ENCODE results near the gene TRPM2. TPM values are rescaled to one million over a fixed set of nuclear protein-coding genes. Genes with fewer than 3 reads are reported as not detected.
"Not testable (repeated sequence)": the region's sequence is repeated elsewhere in the genome, so short reads cannot be mapped to it uniquely, and the experiment has no call there.

Gene TRPM2
- total and polyA plus RNA-seq, 2 donors: 2.7 to 9.4 TPM

GRCh38 chr21:44338971-44339910 lies 14.2 kb upstream of the TRPM2 start, which contains the start of gene CFAP410:
CFAP410 (minus strand) TSS chr21:44339390; CDS start chr21:44339194, 196 bp downstream.
- Histone ChIP-seq H3K27me3 (ENCODE audit: control insufficient read depth in 2 of 2, insufficient read depth in 1 of 2, low read length in 1 of 2) (no peaks in the 10 kb centered on the region), H3K27ac (ENCODE audit: low read depth in 1 of 2, low read length in 1 of 2) (peak within 1 kb of the TSS; percentile 98 to 99), H3K4me3 (ENCODE audit: low read length in 2 of 2) (peak within 1 kb of the TSS; percentile 92), H3K9me3 (ENCODE audit: control insufficient read depth in 2 of 2, insufficient read depth in 1 of 2, low read length in 1 of 2) (no peaks in the 10 kb centered on the region), H3K36me3 (ENCODE audit: control insufficient read depth in 2 of 2, insufficient read depth in 2 of 2, low read length in 1 of 2) (peaks cover 11 to 24% of the 10 kb centered on the region in 2 donors), H3K4me1 (ENCODE audit: control insufficient read depth in 2 of 2, insufficient read depth in 2 of 2, low read length in 2 of 2) (peaks cover 5 to 17% of the 10 kb centered on the region in 2 donors)
- WGBS: under 1% methylated on average over 84 of the region's 90 CpGs
- DNase-seq (ENCODE audit: low read depth in 6 of 9, low spot score in 9 of 9): peak; percentile 82 to 97 (median 91)

GRCh38 chr21:44341726-44342458 lies 11.5 kb upstream of the TRPM2 start:
- H3K27me3 ChIP-seq (ENCODE audit: control insufficient read depth in 2 of 2, insufficient read depth in 1 of 2, low read length in 1 of 2); H3K36me3 ChIP-seq (ENCODE audit: control insufficient read depth in 2 of 2, insufficient read depth in 2 of 2, low read length in 1 of 2); H3K9me3 ChIP-seq (ENCODE audit: control insufficient read depth in 2 of 2, insufficient read depth in 1 of 2, low read length in 1 of 2); H3K4me3 ChIP-seq (ENCODE audit: low read length in 2 of 2); DNase-seq (ENCODE audit: low read depth in 6 of 9, low spot score in 9 of 9); H3K27ac ChIP-seq (ENCODE audit: low read depth in 1 of 2, low read length in 1 of 2): not testable (repeated sequence)
- WGBS: 95% methylated on average over 12 of the region's 12 CpGs
- H3K4me1 ChIP-seq (ENCODE audit: control insufficient read depth in 2 of 2, insufficient read depth in 2 of 2, low read length in 2 of 2): peaks cover 5 to 25% of the 10 kb centered on the region in 2 donors

- 82% methylated on average over 8 of the region's 8 CpGs for WGBS
- H3K4me1 ChIP-seq (ENCODE audit: control insufficient read depth in 2 of 2, insufficient read depth in 2 of 2, low read length in 2 of 2): peaks cover 5 to 28% of the 10 kb centered on the region in 2 donors
- not testable (repeated sequence) for DNase-seq (ENCODE audit: low read depth in 6 of 9, low spot score in 9 of 9); H3K9me3 ChIP-seq (ENCODE audit: control insufficient read depth in 2 of 2, insufficient read depth in 1 of 2, low read length in 1 of 2); H3K36me3 ChIP-seq (ENCODE audit: control insufficient read depth in 2 of 2, insufficient read depth in 2 of 2, low read length in 1 of 2); H3K27ac ChIP-seq (ENCODE audit: low read depth in 1 of 2, low read length in 1 of 2); H3K4me3 ChIP-seq (ENCODE audit: low read length in 2 of 2); H3K27me3 ChIP-seq (ENCODE audit: control insufficient read depth in 2 of 2, insufficient read depth in 1 of 2, low read length in 1 of 2)
These were observed 10.4 kb upstream of the TRPM2 start for GRCh38 chr21:44342981-44343380.

GRCh38 chr21:44344541-44345183 lies 8.8 kb upstream of the TRPM2 start:
- Histone ChIP-seq H3K9me3 (ENCODE audit: control insufficient read depth in 2 of 2, insufficient read depth in 1 of 2, low read length in 1 of 2) (no peaks in the 10 kb centered on the region), H3K27ac (ENCODE audit: low read depth in 1 of 2, low read length in 1 of 2) (no peak overlapping the region), H3K4me1 (ENCODE audit: control insufficient read depth in 2 of 2, insufficient read depth in 2 of 2, low read length in 2 of 2) (peaks cover 13 to 36% of the 10 kb centered on the region in 2 donors), H3K4me3 (ENCODE audit: low read length in 2 of 2) (no peak overlapping the region), H3K27me3 (ENCODE audit: control insufficient read depth in 2 of 2, insufficient read depth in 1 of 2, low read length in 1 of 2) (peaks cover 5 to 23% of the 10 kb centered on the region in 2 donors), H3K36me3 (ENCODE audit: control insufficient read depth in 2 of 2, insufficient read depth in 2 of 2, low read length in 1 of 2) (no peaks in the 10 kb centered on the region)
- DNase-seq (ENCODE audit: low read depth in 6 of 9, low spot score in 9 of 9): no peak
- 76% methylated on average over 17 of the region's 17 CpGs for WGBS

GRCh38 chr21:44345495-44345894 lies 7.9 kb upstream of the TRPM2 start:
- no peaks in the 10 kb centered on the region for H3K9me3 ChIP-seq (ENCODE audit: control insufficient read depth in 2 of 2, insufficient read depth in 1 of 2, low read length in 1 of 2)
- no peak overlapping the region for H3K4me3 ChIP-seq (ENCODE audit: low read length in 2 of 2)
- H3K4me1 ChIP-seq (ENCODE audit: control insufficient read depth in 2 of 2, insufficient read depth in 2 of 2, low read length in 2 of 2): peaks cover 9 to 28% of the 10 kb centered on the region in 2 donors
- 91% methylated on average over 11 of the region's 11 CpGs for WGBS
- no peaks in the 10 kb centered on the region for H3K36me3 ChIP-seq (ENCODE audit: control insufficient read depth in 2 of 2, insufficient read depth in 2 of 2, low read length in 1 of 2)
- H3K27me3 ChIP-seq (ENCODE audit: control insufficient read depth in 2 of 2, insufficient read depth in 1 of 2, low read length in 1 of 2): peaks cover 13 to 27% of the 10 kb centered on the region in 2 donors
- no peak for DNase-seq (ENCODE audit: low read depth in 6 of 9, low spot score in 9 of 9)
- no peak overlapping the region for H3K27ac ChIP-seq (ENCODE audit: low read depth in 1 of 2, low read length in 1 of 2)

- H3K27ac ChIP-seq (ENCODE audit: low read depth in 1 of 2, low read length in 1 of 2): no peak overlapping the region
- 32% methylated on average over 22 of the region's 22 CpGs for WGBS
- H3K36me3 ChIP-seq (ENCODE audit: control insufficient read depth in 2 of 2, insufficient read depth in 2 of 2, low read length in 1 of 2): no peaks in the 10 kb centered on the region
- no peak overlapping the region for H3K4me3 ChIP-seq (ENCODE audit: low read length in 2 of 2)
- H3K9me3 ChIP-seq (ENCODE audit: control insufficient read depth in 2 of 2, insufficient read depth in 1 of 2, low read length in 1 of 2): no peaks in the 10 kb centered on the region
- no peak for DNase-seq (ENCODE audit: low read depth in 6 of 9, low spot score in 9 of 9)
- peaks cover 26 to 50% of the 10 kb centered on the region in 2 donors for H3K4me1 ChIP-seq (ENCODE audit: control insufficient read depth in 2 of 2, insufficient read depth in 2 of 2, low read length in 2 of 2)
- H3K27me3 ChIP-seq (ENCODE audit: control insufficient read depth in 2 of 2, insufficient read depth in 1 of 2, low read length in 1 of 2): peaks cover 17 to 43% of the 10 kb centered on the region in 2 donors
These were observed 5.4 kb upstream of the TRPM2 start for GRCh38 chr21:44347911-44348451.

- Histone ChIP-seq H3K4me3 (ENCODE audit: low read length in 2 of 2) (no peak overlapping the region), H3K36me3 (ENCODE audit: control insufficient read depth in 2 of 2, insufficient read depth in 2 of 2, low read length in 1 of 2) (no peaks in the 10 kb centered on the region), H3K9me3 (ENCODE audit: control insufficient read depth in 2 of 2, insufficient read depth in 1 of 2, low read length in 1 of 2) (no peaks in the 10 kb centered on the region), H3K4me1 (ENCODE audit: control insufficient read depth in 2 of 2, insufficient read depth in 2 of 2, low read length in 2 of 2) (peaks cover 35 to 59% of the 10 kb centered on the region in 2 donors), H3K27me3 (ENCODE audit: control insufficient read depth in 2 of 2, insufficient read depth in 1 of 2, low read length in 1 of 2) (peaks cover 17 to 43% of the 10 kb centered on the region in 2 donors), H3K27ac (ENCODE audit: low read depth in 1 of 2, low read length in 1 of 2) (no peak overlapping the region)
- DNase-seq (ENCODE audit: low read depth in 6 of 9, low spot score in 9 of 9): no peak
- WGBS: 98% methylated on average over 19 of the region's 19 CpGs
These were observed 4.6 kb upstream of the TRPM2 start for GRCh38 chr21:44348861-44349260.

- Histone ChIP-seq H3K9me3 (ENCODE audit: control insufficient read depth in 2 of 2, insufficient read depth in 1 of 2, low read length in 1 of 2) (no peaks in the 10 kb centered on the region), H3K36me3 (ENCODE audit: control insufficient read depth in 2 of 2, insufficient read depth in 2 of 2, low read length in 1 of 2) (no peaks in the 10 kb centered on the region), H3K4me1 (ENCODE audit: control insufficient read depth in 2 of 2, insufficient read depth in 2 of 2, low read length in 2 of 2) (peaks cover 40 to 63% of the 10 kb centered on the region in 2 donors), H3K4me3 (ENCODE audit: low read length in 2 of 2) (no peak overlapping the region), H3K27me3 (ENCODE audit: control insufficient read depth in 2 of 2, insufficient read depth in 1 of 2, low read length in 1 of 2) (peaks cover 17 to 43% of the 10 kb centered on the region in 2 donors), H3K27ac (ENCODE audit: low read depth in 1 of 2, low read length in 1 of 2) (no peak overlapping the region)
- WGBS: 88% methylated on average over 12 of the region's 12 CpGs
- no peak for DNase-seq (ENCODE audit: low read depth in 6 of 9, low spot score in 9 of 9)
These were observed 4.0 kb upstream of the TRPM2 start for GRCh38 chr21:44349416-44349846.
